Right forelimb (tissue), 1 donor: ENCODE data around the gene GALNT3.

Experiments
- DNase-seq: peaks from one replicate; pipeline ENCODE4 v3.0.0-alpha.2; 2018

Gene GALNT3

DNA sequence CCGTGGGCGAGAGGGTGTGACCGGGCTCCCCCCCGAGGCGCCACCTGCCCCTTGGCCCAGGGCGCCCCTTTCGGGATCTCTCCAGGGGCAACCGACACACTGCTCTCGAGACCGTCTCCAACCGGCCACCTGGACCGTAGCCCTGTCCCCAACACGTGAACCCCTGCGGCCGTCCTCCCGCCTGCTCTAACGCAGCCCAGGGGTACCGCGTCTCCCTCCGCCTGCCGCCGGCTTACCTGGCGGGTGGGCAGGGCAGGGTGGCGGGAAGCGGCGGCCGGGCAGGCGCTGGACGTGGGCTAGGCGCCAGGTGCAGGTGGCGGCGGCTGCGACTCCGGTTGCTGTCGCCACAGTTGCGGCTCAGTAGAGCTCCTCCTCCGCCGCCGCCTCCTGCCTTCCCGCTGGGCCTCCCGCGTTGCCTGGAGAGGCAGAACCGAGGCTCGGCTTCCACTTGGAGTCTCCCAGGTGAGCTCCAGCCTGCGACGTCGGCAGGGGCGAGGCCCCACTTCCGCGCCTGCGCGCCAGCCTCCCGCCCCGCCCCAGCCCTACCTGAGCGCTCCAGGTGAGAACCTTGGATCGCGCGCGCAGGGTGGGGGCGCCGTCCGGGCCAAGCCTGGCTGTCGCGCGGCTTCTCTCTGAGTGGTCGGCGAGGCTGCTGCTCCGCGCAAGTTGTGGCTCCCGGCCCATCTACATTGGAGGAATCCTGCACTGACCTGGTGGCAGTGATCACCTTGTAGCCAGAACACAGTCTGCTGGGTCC lies at the start of gene GALNT3:
TSS of gene GALNT3 (minus strand) at position 469 of the 757 bp plus-strand sequence. CDS start 23,547 bp downstream, outside the sequence.
- DNase-seq = peak; percentile 52

DNA sequence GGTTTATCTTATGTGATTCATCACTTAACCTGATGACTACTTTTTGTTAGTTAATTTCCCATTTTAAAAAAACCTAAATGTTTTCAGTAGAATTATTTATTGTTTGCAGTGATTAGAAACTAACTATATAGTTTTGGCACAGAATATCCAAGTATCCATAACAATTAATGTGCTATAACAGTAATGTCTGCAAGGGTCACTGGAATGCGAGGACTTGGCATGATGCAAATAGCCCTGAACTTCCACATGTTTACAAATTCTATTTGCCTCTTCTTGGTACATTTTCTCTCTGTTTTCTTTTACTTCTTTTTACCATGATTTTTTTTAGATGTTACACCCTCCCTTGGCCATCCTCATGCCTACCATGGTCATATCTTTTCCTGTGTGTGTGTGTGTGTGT lies 49.3 kb upstream of the GALNT3 start:
- DNase-seq = no peak

DNA sequence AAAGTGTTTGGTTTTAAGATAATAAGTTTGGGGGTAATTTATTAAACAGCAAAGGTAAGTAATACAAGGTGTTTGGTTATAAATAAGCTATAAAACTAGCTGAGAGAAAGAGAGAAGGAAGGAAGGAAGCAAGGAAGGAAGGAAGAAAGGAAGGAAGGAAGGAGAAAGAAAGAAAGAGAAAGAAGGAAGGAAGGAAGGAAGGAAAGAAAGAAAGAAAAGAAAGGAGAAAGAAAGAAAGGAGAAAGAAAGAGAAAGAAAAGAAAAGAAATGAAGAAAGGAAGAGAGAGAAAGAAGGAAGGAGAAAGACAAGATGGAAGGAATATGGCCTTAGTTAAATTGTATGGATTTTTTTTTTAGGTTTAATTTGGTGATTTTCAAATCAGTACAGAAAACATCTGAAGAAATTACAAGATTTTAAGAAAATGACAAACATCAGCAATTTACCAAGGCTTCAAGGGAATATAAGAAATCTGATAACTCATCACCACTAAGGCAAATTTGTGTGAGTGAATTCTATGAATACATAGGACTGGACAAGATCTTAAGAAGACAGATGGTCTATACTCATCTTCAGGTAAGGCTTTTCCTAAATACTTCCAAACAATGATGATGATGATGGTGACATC lies 46.4 kb upstream of the GALNT3 start:
- no peak for DNase-seq

DNA sequence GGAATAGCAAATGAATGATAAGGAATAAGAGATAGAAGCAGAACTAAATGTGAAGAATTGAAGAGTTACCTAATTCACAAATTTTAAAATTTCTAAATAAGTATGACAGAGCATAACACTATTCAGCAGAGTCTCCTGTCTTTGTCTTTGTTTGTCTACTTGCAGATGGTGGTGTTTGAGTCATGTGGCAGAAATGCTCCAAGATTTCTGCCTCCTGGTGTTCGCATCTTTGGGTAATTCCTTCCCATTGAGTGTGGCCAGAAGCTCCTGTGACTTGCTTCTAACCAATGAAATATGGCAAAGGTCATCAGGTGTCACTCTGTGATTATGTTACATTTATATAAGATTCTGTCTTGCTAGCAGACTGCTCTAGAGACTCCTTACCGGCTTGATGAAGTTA lies 45.6 kb upstream of the GALNT3 start:
- DNase-seq = no peak

DNA sequence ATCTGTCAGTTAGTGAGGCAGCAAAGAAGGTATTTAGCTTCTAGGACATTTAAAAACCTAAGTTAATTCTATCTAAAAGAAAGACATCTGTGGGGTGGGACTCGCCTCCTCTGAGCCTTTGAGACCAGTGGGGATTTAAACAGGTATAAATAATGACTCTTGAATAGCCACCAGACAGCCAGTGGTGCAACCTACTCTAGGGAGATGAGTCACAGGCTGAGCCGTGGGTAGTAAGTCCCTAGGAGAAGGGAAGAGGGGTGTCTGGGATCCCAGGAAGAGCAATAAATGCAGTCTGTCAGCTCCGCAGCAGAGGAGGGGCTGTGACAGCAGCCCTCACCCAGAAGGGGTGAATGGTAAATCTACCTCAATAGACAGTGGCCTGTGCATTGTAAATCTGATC lies 43.1 kb upstream of the GALNT3 start:
- DNase-seq = no peak

DNA sequence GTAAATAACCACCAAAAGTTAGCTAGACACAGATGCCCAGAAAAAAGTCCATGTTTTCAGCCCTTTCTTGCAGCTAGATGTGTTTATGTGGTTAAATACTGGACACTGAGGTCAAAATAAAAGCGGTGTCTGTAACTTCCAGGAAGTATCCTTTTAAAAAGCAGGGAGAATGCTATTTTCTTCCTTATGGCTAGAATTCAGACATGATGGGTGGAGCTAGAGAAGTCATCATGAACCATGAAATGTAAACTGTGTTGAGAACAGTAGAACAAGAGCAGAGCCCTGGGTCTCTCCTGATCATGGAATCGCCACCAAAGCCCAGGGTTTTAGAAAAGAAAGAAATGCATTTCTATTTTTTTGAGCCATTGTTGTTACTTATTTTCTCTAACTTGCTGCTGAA lies 41.3 kb upstream of the GALNT3 start:
- no peak for DNase-seq

DNA sequence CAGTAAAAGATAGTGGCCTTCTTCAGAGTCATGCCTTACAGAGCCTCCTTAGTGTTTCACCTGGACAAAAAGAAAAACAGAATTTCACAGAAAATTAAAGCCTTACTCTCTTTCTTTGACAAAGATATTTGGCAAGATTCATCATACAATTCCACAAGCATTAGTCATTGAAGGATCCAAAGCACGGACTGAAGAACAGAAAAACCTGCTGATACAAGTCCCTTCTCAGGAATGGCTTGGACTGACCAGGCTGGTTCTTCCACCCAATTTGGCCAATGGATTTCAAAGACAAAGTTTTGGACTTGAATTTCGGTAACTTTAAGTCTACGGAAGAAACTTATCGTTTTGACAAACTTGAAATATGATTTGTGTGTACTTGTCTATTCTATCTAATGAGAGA lies 39.1 kb upstream of the GALNT3 start:
- DNase-seq = no peak

DNA sequence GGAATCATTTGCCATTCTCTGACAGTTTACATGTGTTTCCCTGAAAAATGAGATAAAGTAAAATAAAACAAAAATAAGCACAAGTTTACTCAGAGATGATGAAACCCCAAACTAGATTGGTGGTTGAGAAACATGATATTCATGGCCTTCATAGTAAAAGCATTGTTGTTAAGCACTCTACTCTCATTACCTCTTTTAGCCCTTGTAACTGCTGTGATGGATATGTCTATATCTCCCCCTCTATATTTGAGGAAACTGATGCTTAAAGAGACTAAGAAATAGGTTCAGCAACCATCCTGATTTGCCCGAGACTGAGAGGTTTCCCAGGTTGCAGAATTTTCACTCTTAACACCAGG lies 33.9 kb upstream of the GALNT3 start:
- DNase-seq = no peak

DNA sequence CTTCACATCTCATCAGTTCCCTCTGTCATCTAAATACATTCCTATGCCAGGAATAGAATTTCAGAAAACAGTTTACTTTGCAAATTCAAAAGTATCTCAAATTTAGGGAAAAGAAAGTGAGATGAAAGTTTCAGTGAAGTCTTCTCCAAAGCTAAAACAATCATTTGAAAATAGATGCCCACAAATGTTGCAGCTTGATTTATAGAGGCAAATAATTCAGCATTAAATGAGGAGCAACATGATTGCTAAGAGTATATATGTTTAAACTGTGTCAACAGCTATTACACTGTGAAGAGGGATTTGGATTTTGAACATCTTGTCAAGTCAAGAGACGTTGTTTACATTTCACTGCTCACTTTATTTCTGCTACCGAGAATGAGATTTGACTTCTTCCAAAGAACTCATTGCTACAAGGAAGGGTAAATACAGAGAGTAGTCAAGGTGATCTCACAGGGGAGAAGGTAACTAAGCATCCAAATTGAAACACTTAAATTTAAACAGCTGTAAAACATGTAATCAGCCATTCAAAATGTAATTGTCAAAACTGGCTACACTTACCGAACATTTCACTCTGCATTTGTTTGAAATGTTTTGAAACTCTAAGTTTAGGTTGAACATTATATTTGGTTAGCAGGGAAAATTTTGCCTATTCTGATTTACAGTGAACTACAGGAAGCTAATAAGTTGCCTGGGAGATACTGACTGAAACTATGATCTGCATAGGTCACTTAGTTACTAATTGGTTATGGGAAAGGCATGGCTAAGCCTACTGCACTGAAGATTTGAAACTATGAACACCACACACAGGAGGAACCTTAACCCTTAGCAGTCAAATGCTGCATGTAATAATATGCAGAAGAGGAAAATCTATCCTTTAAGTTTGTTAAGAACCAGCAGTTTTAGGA lies 33.2 kb upstream of the GALNT3 start:
- no peak for DNase-seq

DNA sequence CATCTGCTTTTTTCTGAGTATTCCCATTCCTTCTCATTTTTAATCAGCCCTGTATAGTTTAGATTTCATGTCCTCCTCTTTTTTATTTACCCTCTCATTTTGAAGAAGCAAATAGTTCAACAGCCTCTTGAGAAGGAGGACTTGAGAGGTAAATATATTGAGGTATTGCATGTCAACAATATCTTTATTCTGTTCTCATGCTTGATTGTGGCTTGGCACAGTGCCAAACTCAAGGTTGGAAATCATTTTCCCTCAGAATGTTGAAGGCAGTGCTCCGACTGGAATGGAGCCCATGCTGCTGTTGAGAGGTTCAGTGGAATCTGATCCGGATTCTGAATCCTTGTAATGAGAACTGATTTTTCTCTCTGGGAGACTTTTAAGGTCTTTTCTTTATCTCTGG lies 31.0 kb upstream of the GALNT3 start:
- no peak for DNase-seq

DNA sequence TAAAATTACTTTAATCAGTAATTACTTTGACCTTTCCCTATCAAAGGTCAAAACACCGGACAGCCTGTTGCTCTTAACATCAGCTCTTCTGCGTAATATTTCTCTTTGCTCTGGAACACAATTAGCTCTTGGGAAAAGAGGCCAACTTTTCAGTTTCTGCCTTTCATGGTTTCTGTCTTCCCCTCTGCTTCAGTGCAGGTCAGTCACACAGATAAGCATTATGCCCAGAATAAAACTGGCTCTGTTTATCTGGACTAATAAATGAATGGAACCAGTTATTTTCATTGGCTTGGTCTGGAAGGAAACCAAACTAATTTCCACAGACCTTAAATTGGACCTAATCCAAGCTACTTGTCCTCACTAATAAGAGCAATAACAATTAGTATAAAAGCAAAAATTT lies 26.2 kb upstream of the GALNT3 start:
- DNase-seq = no peak

DNA sequence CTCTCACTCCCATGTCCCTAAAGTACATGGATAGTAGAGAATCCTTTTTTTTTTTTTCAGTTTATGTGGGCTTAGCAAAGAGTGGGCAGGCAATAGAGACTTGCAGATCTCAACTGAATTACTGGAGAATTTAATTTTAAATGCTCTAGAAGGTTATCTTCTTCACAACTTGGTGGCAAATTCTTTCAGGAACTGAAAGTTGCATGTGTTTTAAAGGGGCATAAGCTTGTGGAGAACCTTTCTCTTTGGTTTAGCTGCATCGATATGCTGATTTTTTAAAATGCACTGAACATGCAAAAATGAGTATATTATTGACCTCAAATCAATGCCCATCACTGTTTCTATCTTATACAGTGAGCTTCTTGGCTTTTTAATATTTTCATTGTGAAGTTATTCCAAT lies 24.9 kb upstream of the GALNT3 start:
- DNase-seq = no peak

DNA sequence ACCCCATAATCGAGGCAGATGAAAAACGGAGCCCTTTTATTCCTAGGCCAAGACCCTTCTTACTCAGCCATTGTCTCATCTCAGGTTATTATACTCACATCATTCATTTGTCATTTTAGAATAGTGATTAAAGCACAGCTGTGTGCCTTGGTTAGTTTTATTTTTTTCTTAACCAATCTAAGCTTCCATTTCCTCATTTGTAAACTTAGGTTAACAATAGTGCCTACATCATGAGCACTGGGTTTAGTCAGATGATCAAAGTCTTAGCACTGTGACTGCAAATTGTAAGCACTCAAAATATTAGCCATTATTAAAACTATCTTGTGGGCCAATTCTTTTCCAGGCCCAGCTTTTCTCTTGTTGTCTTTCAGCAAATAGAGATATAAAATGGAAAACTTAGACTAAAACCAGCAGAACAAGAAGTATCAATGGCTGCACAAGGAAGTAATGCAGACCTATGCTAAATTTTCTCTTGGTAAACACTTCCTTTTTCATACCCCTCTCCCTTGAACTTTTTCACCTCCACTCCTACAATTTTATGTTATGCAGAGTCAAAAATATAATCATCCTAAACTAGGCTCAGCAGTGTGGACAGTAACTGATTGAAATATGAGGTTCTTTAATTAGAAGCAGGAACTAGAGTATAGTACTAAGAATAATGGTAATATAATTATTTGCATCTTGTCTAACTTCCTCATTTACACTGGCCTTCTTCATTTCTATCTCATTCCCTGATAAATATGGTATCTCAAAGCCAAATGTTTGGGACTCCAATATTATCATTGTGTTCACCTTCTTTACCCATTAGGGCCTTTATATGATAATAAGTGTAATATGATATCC lies 21.5 kb upstream of the GALNT3 start:
- DNase-seq = no peak

DNA sequence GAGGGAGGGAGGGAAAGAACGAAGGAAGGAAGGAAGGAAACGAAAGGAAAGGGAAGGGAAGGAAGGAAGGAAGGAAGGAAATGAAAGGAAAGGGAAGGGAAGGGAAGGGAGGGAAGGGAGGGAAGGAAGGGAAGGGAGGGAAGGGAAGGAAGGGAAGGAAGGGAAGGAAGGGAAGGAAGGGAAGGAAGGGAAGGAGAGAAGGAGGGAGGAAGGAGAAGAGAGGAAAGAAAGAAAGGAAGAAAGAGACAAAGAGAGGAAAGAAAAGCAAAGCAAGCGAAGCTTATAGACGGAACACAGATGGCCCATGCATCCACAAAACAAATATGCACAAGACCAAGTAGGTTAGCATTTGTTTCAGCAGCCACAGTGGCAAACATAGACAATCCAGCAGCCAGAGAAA lies 20.4 kb upstream of the GALNT3 start:
- DNase-seq = no peak

DNA sequence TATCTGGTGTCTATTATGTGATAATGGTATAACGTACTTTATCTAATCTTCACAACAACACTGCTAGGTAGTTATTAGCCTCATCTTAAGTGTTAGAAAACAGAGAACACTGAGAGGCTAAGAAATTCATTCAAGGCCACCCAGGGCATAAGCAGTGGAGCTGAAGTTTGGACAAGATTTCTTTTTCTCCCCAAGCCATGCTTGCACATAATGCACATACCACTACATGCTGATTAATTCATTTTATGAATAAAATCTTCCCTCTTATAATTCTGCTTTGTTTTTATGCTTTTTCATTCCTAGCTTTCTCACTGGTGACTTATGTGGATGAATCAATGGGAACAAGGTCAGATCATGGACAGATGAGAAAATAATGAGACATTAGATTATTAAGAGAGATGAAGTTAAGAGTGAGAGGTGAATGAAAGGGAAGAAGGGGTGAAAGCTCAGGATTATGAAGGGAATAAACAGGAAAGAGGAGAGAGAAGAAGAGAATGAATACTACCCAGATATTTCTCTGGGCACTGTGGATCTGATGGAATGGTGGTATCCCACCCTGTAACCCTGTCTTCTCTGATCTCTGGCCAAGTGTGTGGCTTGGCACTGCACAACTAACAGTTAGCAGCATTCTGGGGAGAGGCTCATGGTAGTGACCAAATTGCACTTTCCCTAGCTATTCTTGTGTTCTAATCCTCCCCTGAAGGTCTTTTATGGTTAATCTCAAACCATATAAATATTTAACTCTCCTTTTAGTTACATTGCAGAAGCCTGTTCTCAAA lies 17.7 kb upstream of the GALNT3 start:
- DNase-seq = no peak

DNA sequence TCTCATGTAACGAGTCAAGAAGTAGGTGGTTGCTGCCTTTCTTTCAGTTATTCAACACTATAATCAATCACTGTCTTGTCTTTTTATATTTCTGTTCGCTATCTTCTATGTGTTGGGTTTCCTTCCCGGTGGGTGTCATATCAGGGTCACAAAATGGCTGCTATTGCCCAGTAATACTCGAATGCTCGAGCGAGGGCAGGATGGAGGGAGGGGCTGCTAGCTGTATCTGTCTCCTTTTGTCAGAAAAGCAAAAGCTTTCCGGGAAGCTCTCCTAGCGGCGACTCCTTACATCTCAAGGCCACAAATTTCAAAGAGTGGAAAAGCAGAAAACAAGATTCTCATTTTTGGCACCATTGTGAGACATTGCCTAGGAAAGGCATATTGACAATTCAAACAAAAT lies 16.4 kb upstream of the GALNT3 start:
- no peak for DNase-seq

DNA sequence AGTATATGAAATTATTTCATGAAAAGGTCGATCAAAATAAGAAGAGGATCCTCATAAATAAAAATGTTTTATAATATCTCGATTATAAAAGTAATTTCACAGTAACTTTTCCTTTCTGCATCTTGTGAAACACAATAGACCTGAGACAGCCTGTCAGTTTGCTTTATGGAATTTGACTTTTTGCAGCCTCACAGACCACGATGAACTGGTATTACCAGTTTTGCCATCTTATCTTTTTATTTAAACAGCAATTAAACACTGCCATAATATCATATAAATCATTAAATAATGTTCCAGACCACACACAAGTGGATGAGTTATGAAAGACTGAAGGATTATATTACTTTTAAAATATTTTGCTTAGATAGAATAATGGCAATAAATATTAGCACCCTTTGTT lies 10.7 kb upstream of the GALNT3 start:
- no peak for DNase-seq

DNA sequence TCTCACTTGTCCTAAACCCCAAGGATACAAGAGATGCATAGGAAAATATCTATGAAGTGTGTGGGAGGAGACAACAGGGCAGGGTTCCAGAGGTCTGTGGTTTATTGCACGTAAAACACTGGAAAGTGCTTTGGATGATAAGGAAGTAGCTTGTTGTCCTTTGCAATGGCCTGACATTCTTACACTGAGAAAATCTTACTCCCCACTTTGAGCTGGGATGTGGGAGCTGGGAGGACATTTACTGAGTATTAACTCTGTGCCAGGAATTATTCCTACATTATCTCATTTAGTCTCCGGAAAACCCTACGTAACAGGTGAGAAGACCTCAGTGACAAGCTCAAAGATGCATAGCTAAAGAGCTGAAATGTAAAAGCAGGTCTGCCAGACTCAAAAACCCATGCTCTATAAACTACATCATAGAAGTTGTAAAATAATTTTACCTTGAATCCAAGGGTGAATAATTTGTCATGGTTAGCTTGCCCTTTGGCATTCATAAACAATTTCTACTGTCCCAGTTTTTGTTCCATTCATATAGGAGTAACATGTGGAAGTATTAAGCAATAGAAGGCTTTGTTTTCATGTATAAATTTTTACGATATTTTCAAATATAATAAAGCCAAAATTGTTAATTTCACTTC lies 9.2 kb upstream of the GALNT3 start:
- DNase-seq = no peak

DNA sequence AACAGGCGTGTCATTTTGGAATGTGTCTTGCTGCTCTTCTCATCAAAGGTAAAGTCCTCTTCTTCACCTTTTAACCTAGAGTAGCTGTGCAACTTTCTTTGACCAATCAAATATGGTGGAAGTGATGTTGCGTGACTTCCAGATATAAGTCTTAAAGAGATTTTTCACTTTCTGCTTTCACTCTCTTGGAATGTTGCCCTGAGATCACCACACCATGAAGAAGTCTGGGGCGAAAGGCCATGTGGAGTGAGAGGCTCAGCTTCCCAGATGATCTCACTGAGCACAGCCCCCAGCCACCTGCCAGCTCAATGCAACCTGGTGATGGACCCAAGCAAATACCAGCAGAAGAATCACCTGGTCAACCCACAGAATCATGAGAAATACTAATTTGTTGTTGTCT lies 7.1 kb upstream of the GALNT3 start:
- no peak for DNase-seq

DNA sequence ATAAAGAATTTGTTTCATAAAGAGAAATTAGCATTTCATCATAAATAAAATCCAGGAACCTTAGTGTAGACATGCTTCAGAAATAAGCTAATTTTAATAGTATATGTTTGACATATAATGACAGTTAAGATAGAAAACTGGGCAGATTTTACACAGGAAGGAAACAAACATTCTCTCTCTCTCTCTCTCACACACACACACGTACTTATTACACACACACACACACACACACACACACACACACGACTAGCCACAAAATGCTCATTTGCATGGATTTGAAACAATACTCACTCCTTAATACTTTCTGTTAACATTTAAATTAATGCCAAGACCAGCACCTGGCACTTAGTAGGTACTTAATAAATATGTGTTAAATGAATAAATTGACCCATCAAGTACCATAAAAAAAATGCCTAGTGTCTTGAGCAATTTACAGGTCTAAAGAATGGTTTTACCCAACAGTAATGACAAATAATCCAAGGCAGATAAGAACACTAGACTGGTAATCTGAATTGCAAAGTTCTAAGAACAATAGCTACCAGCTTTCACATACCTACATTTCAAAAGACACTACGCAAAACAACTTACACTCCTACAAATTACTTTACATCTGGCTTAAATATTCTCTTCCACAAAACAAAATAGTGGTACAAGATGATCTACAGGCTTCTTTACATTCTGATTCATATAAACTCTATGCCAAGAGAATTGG lies 2.9 kb upstream of the GALNT3 start:
- no peak for DNase-seq

DNA sequence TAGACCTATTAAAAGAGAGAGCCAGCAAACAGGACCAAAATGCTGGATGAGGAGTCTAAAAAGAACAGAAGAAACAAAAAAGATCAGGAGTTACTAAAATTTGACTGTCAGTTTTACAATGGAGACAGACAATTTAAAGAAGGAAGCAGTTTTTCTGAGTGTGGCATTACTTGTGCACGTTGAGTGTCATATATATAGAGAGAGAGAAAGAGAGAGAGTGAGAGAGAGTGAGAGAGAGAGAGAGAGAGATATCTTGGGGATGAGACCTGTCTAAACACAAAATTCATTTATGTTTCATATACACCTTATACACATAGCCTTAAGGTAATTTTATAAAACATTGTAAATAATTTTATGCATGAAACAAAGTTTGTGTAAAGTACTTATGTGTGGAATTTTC lies 2.1 kb upstream of the GALNT3 start:
- no peak for DNase-seq
